Measurements from ENCODE around the gene CAMTA1. TPM values are rescaled to one million over a fixed set of nuclear protein-coding genes. Genes with fewer than 3 reads are reported as not detected.

The CAMTA1 gene
- polyA plus RNA-seq, 1 of the 3 experiments (the other 2 are of a cell fraction): 63.1 TPM

DNA sequence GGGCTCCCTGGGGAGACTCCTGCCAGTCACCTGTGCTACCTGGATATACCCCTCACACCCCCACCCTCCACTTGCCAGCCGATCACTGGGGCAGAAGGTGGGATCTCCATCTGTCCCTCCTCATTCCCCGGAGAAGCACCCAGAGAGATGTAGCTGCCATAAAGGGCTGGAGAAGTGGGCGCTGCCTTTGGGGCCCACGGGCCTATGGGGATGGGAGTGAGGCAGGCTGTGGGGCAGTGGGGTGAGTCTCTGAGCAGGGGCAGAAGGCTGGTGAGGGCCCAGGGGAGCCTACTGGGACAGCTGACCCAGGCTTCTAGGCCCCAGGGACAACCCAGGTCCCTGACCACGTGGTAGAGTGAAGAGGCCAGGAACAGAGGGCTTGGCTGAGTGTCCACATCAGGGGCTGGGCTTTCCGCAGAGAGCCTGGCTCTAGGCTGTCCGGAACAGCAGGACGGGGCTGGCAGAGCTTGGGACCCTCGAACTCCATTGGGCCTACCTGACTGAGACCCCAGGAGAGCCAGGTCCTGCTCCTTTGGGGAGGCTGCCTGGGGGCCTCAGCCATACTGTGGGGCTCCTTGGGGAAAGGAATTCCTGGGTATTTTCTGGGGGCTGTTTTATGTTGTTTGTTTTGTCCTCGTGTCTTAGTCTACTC, 780.0 kb downstream of the CAMTA1 start:
- Histone ChIP-seq H3K9me3 (no peaks in the 10 kb centered on the region), H3K4me2 (no peak overlapping the region), H4K20me1 (ENCODE audit: insufficient read depth) (no peaks in the 10 kb centered on the region), H3K4me1 (ENCODE audit: control insufficient read depth in 1 of 2, insufficient read depth in 2 of 2, low read depth in 1 of 2, low read length in 1 of 2) (peaks cover 0 to 39% of the 10 kb centered on the region in 2 experiments; a peak in 1 of 4 replicates), H3K9ac (no peak overlapping the region), H3K36me3 (replicated peaks in 1 of 2; ENCODE audit: control insufficient read depth in 1 of 2, insufficient read depth in 2 of 2, low read length in 1 of 2) (no peaks in the 10 kb centered on the region), H2AFZ (ENCODE audit: low read depth) (no peak overlapping the region), H3K9me2 (no peaks in the 10 kb centered on the region), H3K27ac (ENCODE audit: low read depth in 2 of 2, low read length in 1 of 2) (no peak overlapping the region), H3K27me3 (ENCODE audit: insufficient read depth) (no peaks in the 10 kb centered on the region), H3K4me3 (ENCODE audit: low read depth in 2 of 2, low read length in 1 of 2) (no peak overlapping the region), H3K79me2 (ENCODE audit: insufficient read depth) (no peaks in the 10 kb centered on the region), H3F3A (replicated peaks; ENCODE audit: insufficient read depth) (no peaks in the 10 kb centered on the region)
- TF ChIP-seq ELF1 (IDR thresholded peaks at IDR 0.05) (no peak), FOXJ3 (CRISPR knock-in tag; IDR thresholded peaks at IDR 0.05) (no peak)
- POLR2A ChIA-PET: no interaction called here
- CTCF ChIA-PET: interaction anchor here (1.1 kb wide), 1 partner anchor 30 kb away, joined by 3 read pairs; no protein-coding TSS in a partner anchor
- 63% methylated on average over 2 of the region's 10 CpGs for WGBS (ENCODE audit: low lambda C conversion rate)
- no peak for DNase-seq

DNA sequence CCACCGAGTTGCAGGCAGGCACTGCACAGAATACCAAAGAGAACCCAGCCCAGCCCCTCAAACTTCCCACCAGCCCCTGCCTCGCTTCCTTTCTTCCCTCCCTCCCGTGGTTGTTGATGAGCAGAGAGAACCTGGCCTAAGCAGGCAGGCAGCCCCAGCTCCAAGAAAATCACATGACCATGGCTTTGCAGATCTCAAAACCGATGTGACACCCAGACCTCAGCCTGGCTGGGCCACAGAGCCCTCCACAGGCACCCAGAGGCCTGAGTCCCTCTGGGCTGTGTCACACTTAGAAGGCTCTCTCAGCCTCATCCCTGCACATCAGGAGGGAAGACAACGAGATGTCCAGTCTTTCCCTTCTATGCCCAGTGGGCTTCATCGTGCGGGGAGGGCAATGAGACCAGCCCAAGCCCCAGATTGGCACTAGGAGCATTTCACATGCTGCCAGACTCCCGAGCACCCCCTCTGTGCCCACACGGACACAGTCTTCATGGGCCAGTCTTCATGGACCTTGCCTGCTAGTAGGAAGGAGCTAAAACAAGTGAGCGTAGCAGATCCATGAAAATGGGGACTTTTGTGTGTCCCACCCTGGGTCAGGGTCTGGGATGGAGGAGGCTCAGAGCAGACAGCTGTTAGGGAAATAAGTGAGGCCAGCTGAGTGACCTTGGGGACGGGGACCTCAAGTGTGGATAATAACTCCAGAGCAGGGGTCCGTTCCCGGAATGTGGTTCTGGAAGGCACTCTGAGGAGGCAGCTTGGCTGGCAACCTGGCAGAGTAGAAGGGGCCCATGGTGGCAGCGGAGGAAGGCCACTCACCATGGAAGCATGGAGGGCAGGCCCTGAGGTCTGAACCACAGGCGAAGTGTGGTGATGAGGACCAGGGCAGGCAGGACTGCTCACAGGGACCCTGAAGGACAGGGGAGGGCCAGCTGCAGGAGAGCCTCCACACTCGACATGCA, 781.4 kb downstream of the CAMTA1 start:
- Histone ChIP-seq H3K9me2 (no peaks in the 10 kb centered on the region), H3K27ac (ENCODE audit: low read depth in 2 of 2, low read length in 1 of 2) (no peak overlapping the region; a peak in 1 of 4 replicates), H3K27me3 (ENCODE audit: insufficient read depth) (no peaks in the 10 kb centered on the region), H3K4me1 (ENCODE audit: control insufficient read depth in 1 of 2, insufficient read depth in 2 of 2, low read depth in 1 of 2, low read length in 1 of 2) (peaks cover 0 to 24% of the 10 kb centered on the region in 2 experiments; a peak in 1 of 4 replicates), H3K9me3 (no peaks in the 10 kb centered on the region), H3K36me3 (replicated peaks in 1 of 2; ENCODE audit: control insufficient read depth in 1 of 2, insufficient read depth in 2 of 2, low read length in 1 of 2) (no peaks in the 10 kb centered on the region), H3F3A (replicated peaks; ENCODE audit: insufficient read depth) (no peaks in the 10 kb centered on the region), H3K9ac (no peak overlapping the region), H4K20me1 (ENCODE audit: insufficient read depth) (no peaks in the 10 kb centered on the region), H3K4me2 (no peak overlapping the region), H3K4me3 (ENCODE audit: low read depth in 2 of 2, low read length in 1 of 2) (no peak overlapping the region), H2AFZ (ENCODE audit: low read depth) (no peak overlapping the region), H3K79me2 (ENCODE audit: insufficient read depth) (no peaks in the 10 kb centered on the region)
- ChIA-PET POLR2A (no interaction called here), CTCF (interaction anchor here (1.0 to 1.1 kb wide), 2 partner anchors 15 to 103 kb away, joined by 3 to 4 read pairs; no protein-coding TSS in a partner anchor)
- 52% methylated on average over 11 of the region's 16 CpGs for WGBS (ENCODE audit: low lambda C conversion rate)
- no peak for DNase-seq
- TF ChIP-seq EZH2phosphoT487 (IDR thresholded peaks at IDR 0.05; ENCODE audit: borderline replicate concordance, low read depth): no peak
- no peak for TF ChIP-seq JUND (IDR thresholded peaks at IDR 0.05)
- no peak for TF ChIP-seq RAD21 (IDR thresholded peaks at IDR 0.05; ENCODE audit: low read length)
- no peak for TF ChIP-seq TCF12 (IDR thresholded peaks at IDR 0.05)
- TF ChIP-seq, protein P1, sequence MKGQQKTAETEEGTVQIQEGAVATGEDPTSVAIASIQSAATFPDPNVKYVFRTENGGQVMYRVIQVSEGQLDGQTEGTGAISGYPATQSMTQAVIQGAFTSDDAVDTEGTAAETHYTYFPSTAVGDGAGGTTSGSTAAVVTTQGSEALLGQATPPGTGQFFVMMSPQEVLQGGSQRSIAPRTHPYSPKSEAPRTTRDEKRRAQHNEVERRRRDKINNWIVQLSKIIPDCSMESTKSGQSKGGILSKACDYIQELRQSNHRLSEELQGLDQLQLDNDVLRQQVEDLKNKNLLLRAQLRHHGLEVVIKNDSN (IDR thresholded peaks at IDR 0.05; ENCODE audit: borderline replicate concordance, low read depth): no peak
- no peak for TF ChIP-seq RCOR1 (IDR thresholded peaks at IDR 0.05; ENCODE audit: low read length)
- TF ChIP-seq, protein P2, sequence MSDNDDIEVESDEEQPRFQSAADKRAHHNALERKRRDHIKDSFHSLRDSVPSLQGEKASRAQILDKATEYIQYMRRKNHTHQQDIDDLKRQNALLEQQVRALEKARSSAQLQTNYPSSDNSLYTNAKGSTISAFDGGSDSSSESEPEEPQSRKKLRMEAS (IDR thresholded peaks at IDR 0.05; ENCODE audit: low read depth): no peak
